ENCODE results near the gene ENTPD1.

Gene ENTPD1

GRCh38 chr10:95866467-95866842 is 110.5 kb downstream of the ENTPD1 start:
- ChIA-PET POLR2A (no interaction called here), CTCF (interaction anchor here (1.0 to 2.0 kb wide), 2 partner anchors 9 to 173 kb away, joined by 4 to 7 read pairs; partner anchors contain the start of gene TCTN3)
- Histone ChIP-seq H3K4me1 (ENCODE audit: control insufficient read depth, insufficient read depth, low read length) (no peaks in the 10 kb centered on the region), H3K27ac (ENCODE audit: extremely low read depth, low read depth, low read length) (no peak overlapping the region), H3K4me3 (ENCODE audit: low read depth, low read length) (no peak overlapping the region), H3K36me3 (ENCODE audit: control insufficient read depth in 2 of 2, insufficient read depth in 1 of 2, low read length in 2 of 2) (peaks cover 0 to 12% of the 10 kb centered on the region in 2 experiments; a peak in 1 of 3 replicates), H3K9me3 (ENCODE audit: control insufficient read depth, insufficient read depth, low read depth, low read length) (no peaks in the 10 kb centered on the region)
- TF ChIP-seq YY2 (tag by site-specific recombination; IDR thresholded peaks at IDR 0.05) (no peak), ZNF473 (tag by site-specific recombination; IDR thresholded peaks at IDR 0.05) (no peak), ZNF202 (tag by site-specific recombination; IDR thresholded peaks at IDR 0.05; ENCODE audit: borderline replicate concordance) (no peak)
- TF ChIP-seq, protein P1, sequence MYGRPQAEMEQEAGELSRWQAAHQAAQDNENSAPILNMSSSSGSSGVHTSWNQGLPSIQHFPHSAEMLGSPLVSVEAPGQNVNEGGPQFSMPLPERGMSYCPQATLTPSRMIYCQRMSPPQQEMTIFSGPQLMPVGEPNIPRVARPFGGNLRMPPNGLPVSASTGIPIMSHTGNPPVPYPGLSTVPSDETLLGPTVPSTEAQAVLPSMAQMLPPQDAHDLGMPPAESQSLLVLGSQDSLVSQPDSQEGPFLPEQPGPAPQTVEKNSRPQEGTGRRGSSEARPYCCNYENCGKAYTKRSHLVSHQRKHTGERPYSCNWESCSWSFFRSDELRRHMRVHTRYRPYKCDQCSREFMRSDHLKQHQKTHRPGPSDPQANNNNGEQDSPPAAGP (tag by site-specific recombination; IDR thresholded peaks at IDR 0.05): no peak

DNA sequence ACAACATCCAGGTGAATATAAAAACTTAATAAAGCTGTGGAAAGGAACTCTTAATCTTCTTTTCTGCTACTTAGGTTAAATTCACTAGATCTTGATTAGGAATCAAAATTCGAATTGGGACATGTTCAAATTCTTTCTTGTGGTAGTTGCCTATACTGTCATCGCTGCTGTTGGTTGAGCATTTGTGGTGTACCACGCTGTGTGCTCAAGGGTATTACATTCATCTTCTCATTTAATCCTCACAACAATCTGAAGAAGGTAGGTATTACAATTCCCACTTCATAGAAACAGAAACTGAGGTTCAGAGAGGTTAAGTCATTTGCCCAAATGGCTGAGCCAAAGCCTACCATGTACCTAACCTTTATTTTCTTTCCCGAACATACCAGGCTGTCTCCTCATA is 111.9 kb downstream of the ENTPD1 start:
- POLR2A ChIA-PET: no interaction called here
- CTCF ChIA-PET: interaction anchor here (0.6 to 2.0 kb wide), 2 partner anchors 175 to 405 kb away, joined by 3 to 7 read pairs; partner anchors contain the start of gene TCTN3
- H3K36me3 ChIP-seq (ENCODE audit: control insufficient read depth in 2 of 2, insufficient read depth in 1 of 2, low read length in 2 of 2): peaks cover 0 to 12% of the 10 kb centered on the region in 2 experiments; a peak in 1 of 3 replicates
- H3K27ac ChIP-seq (ENCODE audit: extremely low read depth, low read depth, low read length): no peak overlapping the region
- no peak overlapping the region for H3K4me3 ChIP-seq (ENCODE audit: low read depth, low read length)
- TF ChIP-seq ZNF433 (tag by site-specific recombination; IDR thresholded peaks at IDR 0.05; ENCODE audit: low read depth): no peak
- TF ChIP-seq ZNF169 (tag by site-specific recombination; IDR thresholded peaks at IDR 0.05): no peak
- no peak for TF ChIP-seq SCRT1 (tag by site-specific recombination; IDR thresholded peaks at IDR 0.05; ENCODE audit: borderline replicate concordance)
- TF ChIP-seq ZNF394 (tag by site-specific recombination; IDR thresholded peaks at IDR 0.05; ENCODE audit: borderline replicate concordance): no peak
- TF ChIP-seq ZFHX2 (tag by site-specific recombination; conservative IDR thresholded peaks at IDR 0.05): no peak
- no peak for TF ChIP-seq ZNF785 (tag by site-specific recombination; IDR thresholded peaks at IDR 0.05)
- TF ChIP-seq ZNF248 (tag by site-specific recombination; IDR thresholded peaks at IDR 0.05): no peak
- no peak for TF ChIP-seq ZNF335 (tag by site-specific recombination; conservative IDR thresholded peaks at IDR 0.05)
- no peak for TF ChIP-seq ZNF518A (tag by site-specific recombination; conservative IDR thresholded peaks at IDR 0.05; ENCODE audit: low read depth)
- no peak for TF ChIP-seq GLIS1 (tag by site-specific recombination; IDR thresholded peaks at IDR 0.05)
- TF ChIP-seq OVOL3 (tag by site-specific recombination; IDR thresholded peaks at IDR 0.05): no peak
- no peak for TF ChIP-seq ZNF792 (tag by site-specific recombination; IDR thresholded peaks at IDR 0.05)
- no peaks in the 10 kb centered on the region for H3K9me3 ChIP-seq (ENCODE audit: control insufficient read depth, insufficient read depth, low read depth, low read length)
- no peaks in the 10 kb centered on the region for H3K4me1 ChIP-seq (ENCODE audit: control insufficient read depth, insufficient read depth, low read length)

DNA sequence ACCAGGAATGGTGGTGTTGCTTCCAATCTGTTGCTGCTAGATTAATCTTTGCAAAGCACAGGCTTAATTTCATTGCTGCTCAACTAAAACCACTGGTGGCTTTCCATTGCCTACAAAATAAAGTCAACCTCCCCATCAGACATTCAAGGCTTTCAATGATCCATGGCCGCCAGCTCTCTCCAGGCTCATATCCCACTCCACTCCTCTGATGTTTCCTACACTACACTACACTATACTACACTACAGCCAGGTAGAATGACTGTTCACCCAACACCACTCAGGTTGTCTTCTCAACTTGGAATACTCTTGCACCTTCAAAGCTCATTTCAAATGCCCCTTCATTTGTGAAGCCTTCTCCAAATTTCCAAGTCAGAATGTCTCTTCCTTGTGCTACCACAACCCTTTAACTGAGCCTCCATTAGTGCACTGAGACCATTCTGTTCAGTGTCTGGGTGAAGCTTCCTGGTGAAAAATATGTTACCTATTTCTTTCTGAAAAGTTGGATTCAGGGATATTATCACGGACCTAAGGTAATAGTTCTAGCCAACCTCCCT is 116.3 kb downstream of the ENTPD1 start:
- Histone ChIP-seq H3K4me3 (ENCODE audit: low read depth, low read length) (no peak overlapping the region), H3K36me3 (ENCODE audit: control insufficient read depth in 2 of 2, insufficient read depth in 1 of 2, low read length in 2 of 2) (peaks cover 0 to 34% of the 10 kb centered on the region in 2 experiments; a peak in 2 of 3 replicates), H3K27ac (ENCODE audit: extremely low read depth, low read depth, low read length) (no peak overlapping the region), H3K9me3 (ENCODE audit: control insufficient read depth, insufficient read depth, low read depth, low read length) (no peaks in the 10 kb centered on the region), H3K4me1 (ENCODE audit: control insufficient read depth, insufficient read depth, low read length) (no peaks in the 10 kb centered on the region)
- ChIA-PET CTCF (interaction anchor here (0.6 to 1.1 kb wide), 2 partner anchors 36 to 179 kb away, joined by 3 to 6 read pairs; partner anchors contain the start of gene TCTN3), POLR2A (no interaction called here)
- TF ChIP-seq ZSCAN5A (tag by site-specific recombination; IDR thresholded peaks at IDR 0.05) (no peak), ZNF510 (tag by site-specific recombination; IDR thresholded peaks at IDR 0.05; ENCODE audit: insufficient replicate concordance) (no peak), ZBTB7A (tag by site-specific recombination; IDR thresholded peaks at IDR 0.05; ENCODE audit: low read depth) (no peak)
- TF ChIP-seq, protein P2, sequence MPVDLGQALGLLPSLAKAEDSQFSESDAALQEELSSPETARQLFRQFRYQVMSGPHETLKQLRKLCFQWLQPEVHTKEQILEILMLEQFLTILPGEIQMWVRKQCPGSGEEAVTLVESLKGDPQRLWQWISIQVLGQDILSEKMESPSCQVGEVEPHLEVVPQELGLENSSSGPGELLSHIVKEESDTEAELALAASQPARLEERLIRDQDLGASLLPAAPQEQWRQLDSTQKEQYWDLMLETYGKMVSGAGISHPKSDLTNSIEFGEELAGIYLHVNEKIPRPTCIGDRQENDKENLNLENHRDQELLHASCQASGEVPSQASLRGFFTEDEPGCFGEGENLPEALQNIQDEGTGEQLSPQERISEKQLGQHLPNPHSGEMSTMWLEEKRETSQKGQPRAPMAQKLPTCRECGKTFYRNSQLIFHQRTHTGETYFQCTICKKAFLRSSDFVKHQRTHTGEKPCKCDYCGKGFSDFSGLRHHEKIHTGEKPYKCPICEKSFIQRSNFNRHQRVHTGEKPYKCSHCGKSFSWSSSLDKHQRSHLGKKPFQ (tag by site-specific recombination; IDR thresholded peaks at IDR 0.05): no peak
- TF ChIP-seq, protein P3, sequence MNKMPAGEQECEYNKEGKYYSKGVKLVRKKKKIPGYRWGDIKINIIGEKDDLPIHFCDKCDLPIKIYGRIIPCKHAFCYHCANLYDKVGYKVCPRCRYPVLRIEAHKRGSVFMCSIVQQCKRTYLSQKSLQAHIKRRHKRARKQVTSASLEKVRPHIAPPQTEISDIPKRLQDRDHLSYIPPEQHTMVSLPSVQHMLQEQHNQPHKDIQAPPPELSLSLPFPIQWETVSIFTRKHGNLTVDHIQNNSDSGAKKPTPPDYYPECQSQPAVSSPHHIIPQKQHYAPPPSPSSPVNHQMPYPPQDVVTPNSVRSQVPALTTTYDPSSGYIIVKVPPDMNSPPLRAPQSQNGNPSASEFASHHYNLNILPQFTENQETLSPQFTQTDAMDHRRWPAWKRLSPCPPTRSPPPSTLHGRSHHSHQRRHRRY (tag by site-specific recombination; IDR thresholded peaks at IDR 0.05): no peak

Measured in HEK293 (cell line).